Upper lobe of right lung (tissue), 1 donor: ENCODE results near the gene CYP4F2. TPM values are rescaled to one million over a fixed set of nuclear protein-coding genes. Genes with fewer than 3 reads are reported as not detected.

ENCODE experiments used
- ATAC-seq: fragments of 200-7000 bp; cut with Tn5 transposase; one replicate; pipeline ENCODE4 v1.9.1; 2020; ENCODE audit warnings: mild to moderate bottlenecking, moderate library complexity
- DNase-seq: peaks from one replicate; pipeline ENCODE4 v3.0.0-alpha.2; 2020
- H3K27ac ChIP-seq: fragments of 200-600 bp; one replicate; pipeline ENCODE4 v1.8.0; 2022
- H3K27me3 ChIP-seq: fragments of 200-600 bp; one replicate; pipeline ENCODE4 v1.8.0; 2022; ENCODE audit warnings: mild to moderate bottlenecking
- H3K36me3 ChIP-seq: fragments of 200-600 bp; one replicate; pipeline ENCODE4 v1.8.0; 2022
- H3K4me1 ChIP-seq: fragments of 200-600 bp; one replicate; pipeline ENCODE4 v1.8.0; 2022
- H3K4me3 ChIP-seq: fragments of 200-600 bp; one replicate; pipeline ENCODE4 v1.8.0; 2022; ENCODE audit warnings: mild to moderate bottlenecking
- H3K9me3 ChIP-seq: fragments of 200-600 bp; one replicate; pipeline ENCODE4 v1.8.0; 2022
- CTCF ChIP-seq: fragments of 200-600 bp; IDR thresholded peaks from one replicate; pipeline ENCODE4 v1.8.0; 2022; ENCODE audit warnings: antibody characterized with exemption
- intact Hi-C: fragments of 100-400 bp; cut with DNase I; formaldehyde crosslinking; loops from one replicate; pipeline ENCODE4 v1.11.0; 2022
- long read RNA-seq: library from polyadenylated mRNA; unstranded; transcript quantifications from one replicate; pipeline ENCODE4 v2.0.0, GENCODE V29; 2021
- total RNA-seq: library from RNA; stranded (reverse); fragmentation: NEBNext Ultra II Directional; extraction: Animal tissue kit (Norgen Biotek cat#: 25700); gene quantifications from one replicate; pipeline ENCODE4 v1.2.1, GENCODE V29; 2021
- donor health status: DM: no; HTN: yes; CAD: no; lungs with severe emphysema.

The CYP4F2 gene
- total RNA-seq: not detected
- long read RNA-seq: 0 reads

GRCh38 chr19:15897738-15898276, at the start of gene CYP4F2:
Gene CYP4F2, minus strand, starts transcription at chr19:15898074. Its CDS starts 463 bp downstream, at chr19:15897611.
- H3K27me3 ChIP-seq: peaks cover 4% of the 10 kb centered on the region
- ATAC-seq: peak; percentile 27
- no peak within 1 kb of the TSS for H3K27ac ChIP-seq
- TF ChIP-seq CTCF: no peak
- no peaks in the 10 kb centered on the region for H3K4me1 ChIP-seq
- no peak for DNase-seq
- no peaks in the 10 kb centered on the region for H3K36me3 ChIP-seq
- no peaks in the 10 kb centered on the region for H3K9me3 ChIP-seq
- no peak within 1 kb of the TSS for H3K4me3 ChIP-seq
- intact Hi-C loops: no loop called here

- no peak for TF ChIP-seq CTCF
- H3K4me1 ChIP-seq: no peaks in the 10 kb centered on the region
- DNase-seq (no peak), ATAC-seq (no peak)
- no peak overlapping the region for H3K27ac ChIP-seq
- H3K27me3 ChIP-seq: no peaks in the 10 kb centered on the region
- no peaks in the 10 kb centered on the region for H3K36me3 ChIP-seq
- no peak overlapping the region for H3K4me3 ChIP-seq
- no peaks in the 10 kb centered on the region for H3K9me3 ChIP-seq
- intact Hi-C loops: no loop called here
Observed at GRCh38 chr19:15945301-15945700, 47.4 kb upstream of the CYP4F2 start.

- intact Hi-C loops: no loop called here
- no peaks in the 10 kb centered on the region for H3K27me3 ChIP-seq
- no peaks in the 10 kb centered on the region for H3K9me3 ChIP-seq
- no peaks in the 10 kb centered on the region for H3K36me3 ChIP-seq
- DNase-seq (no peak), ATAC-seq (no peak)
- H3K4me1 ChIP-seq: no peaks in the 10 kb centered on the region
- no peak overlapping the region for H3K27ac ChIP-seq
- H3K4me3 ChIP-seq: no peak overlapping the region
- TF ChIP-seq CTCF: no peak
Observed at GRCh38 chr19:15944401-15944800, 46.5 kb upstream of the CYP4F2 start.

- no peak for TF ChIP-seq CTCF
- H3K27ac ChIP-seq: no peak overlapping the region
- no peaks in the 10 kb centered on the region for H3K9me3 ChIP-seq
- ATAC-seq: no peak
- intact Hi-C loops: no loop called here
- H3K36me3 ChIP-seq: no peaks in the 10 kb centered on the region
- no peaks in the 10 kb centered on the region for H3K27me3 ChIP-seq
- DNase-seq: no peak
- no peak overlapping the region for H3K4me3 ChIP-seq
- H3K4me1 ChIP-seq: peaks cover 7% of the 10 kb centered on the region
Observed at GRCh38 chr19:15937771-15938170, 39.9 kb upstream of the CYP4F2 start.

GRCh38 chr19:15936950-15937349, 39.1 kb upstream of the CYP4F2 start:
- TF ChIP-seq CTCF: no peak
- Histone ChIP-seq H3K27me3 (no peaks in the 10 kb centered on the region), H3K9me3 (no peaks in the 10 kb centered on the region), H3K36me3 (no peaks in the 10 kb centered on the region), H3K4me1 (peaks cover 7% of the 10 kb centered on the region), H3K4me3 (no peak overlapping the region), H3K27ac (no peak overlapping the region)
- intact Hi-C loops: no loop called here
- ATAC-seq: no peak
- DNase-seq: no peak

GRCh38 chr19:15936173-15936572, 38.3 kb upstream of the CYP4F2 start:
- peaks cover 7% of the 10 kb centered on the region for H3K4me1 ChIP-seq
- no peaks in the 10 kb centered on the region for H3K27me3 ChIP-seq
- ATAC-seq (no peak), DNase-seq (no peak)
- no peaks in the 10 kb centered on the region for H3K36me3 ChIP-seq
- intact Hi-C loops: no loop called here
- no peak for TF ChIP-seq CTCF
- H3K27ac ChIP-seq: no peak overlapping the region
- H3K4me3 ChIP-seq: no peak overlapping the region
- no peaks in the 10 kb centered on the region for H3K9me3 ChIP-seq
